ENCODE data around the gene KLF5.

DNA sequence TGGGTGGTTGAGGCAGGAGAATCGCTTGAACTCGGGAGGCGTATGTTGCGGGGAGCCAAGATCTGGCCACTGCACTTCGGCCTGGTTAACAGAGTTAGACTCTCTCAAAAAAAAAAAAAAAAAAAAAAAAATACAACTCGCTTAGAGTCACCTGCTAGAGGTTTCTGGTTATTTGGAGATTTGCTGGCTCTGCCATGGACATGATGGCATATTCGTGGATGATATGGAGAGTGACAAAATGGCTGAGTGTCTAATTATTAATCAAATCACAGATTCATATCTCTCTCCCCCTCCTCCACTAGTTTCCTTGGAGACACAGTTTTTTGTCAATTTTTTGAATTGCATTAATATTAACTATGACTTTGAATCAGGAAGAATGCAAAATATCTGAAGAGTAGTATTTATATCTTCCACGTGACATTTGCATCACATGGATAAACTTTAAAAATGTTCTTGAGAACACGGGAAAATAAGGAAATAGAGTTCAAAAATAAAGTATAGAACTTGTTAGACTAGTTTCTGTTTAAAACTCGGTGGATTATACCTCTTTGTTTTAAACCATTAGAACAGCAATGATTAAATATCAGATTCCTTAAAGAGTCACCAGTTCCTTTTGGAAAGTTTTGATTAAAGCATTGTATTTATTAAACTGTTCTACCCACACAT is 47.8 kb downstream of the KLF5 start:
- TF ChIP-seq, protein P1, sequence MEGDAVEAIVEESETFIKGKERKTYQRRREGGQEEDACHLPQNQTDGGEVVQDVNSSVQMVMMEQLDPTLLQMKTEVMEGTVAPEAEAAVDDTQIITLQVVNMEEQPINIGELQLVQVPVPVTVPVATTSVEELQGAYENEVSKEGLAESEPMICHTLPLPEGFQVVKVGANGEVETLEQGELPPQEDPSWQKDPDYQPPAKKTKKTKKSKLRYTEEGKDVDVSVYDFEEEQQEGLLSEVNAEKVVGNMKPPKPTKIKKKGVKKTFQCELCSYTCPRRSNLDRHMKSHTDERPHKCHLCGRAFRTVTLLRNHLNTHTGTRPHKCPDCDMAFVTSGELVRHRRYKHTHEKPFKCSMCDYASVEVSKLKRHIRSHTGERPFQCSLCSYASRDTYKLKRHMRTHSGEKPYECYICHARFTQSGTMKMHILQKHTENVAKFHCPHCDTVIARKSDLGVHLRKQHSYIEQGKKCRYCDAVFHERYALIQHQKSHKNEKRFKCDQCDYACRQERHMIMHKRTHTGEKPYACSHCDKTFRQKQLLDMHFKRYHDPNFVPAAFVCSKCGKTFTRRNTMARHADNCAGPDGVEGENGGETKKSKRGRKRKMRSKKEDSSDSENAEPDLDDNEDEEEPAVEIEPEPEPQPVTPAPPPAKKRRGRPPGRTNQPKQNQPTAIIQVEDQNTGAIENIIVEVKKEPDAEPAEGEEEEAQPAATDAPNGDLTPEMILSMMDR (IDR thresholded peaks at IDR 0.05) = no peak
- TF ChIP-seq POLR2A (IDR thresholded peaks at IDR 0.05) (no peak), POLR2AphosphoS5 (IDR thresholded peaks at IDR 0.05; ENCODE audit: insufficient read depth in 1 of 2, low read depth in 1 of 2) (no peak)
